ENCODE measurements around the gene DNAJC1. TPM values are rescaled to one million over a fixed set of nuclear protein-coding genes. Genes with fewer than 3 reads are reported as not detected.

DNAJC1 gene
- total RNA-seq, 1 donor from 2014 or later = 26.1 TPM

GRCh38 chr10:21907436-21907835, 96.1 kb downstream of the DNAJC1 start:
- peaks cover 0 to 13% of the 10 kb centered on the region in 2 donors for H3K36me3 ChIP-seq
- intact Hi-C loops (cut with DNase I) = no loop called here
- no peak for DNase-seq (ENCODE audit: low spot score in 2 of 2)

GRCh38 chr10:21904930-21905329, 98.6 kb downstream of the DNAJC1 start:
- intact Hi-C loops (cut with DNase I) = no loop called here
- Histone ChIP-seq H3K4me3 (no peak overlapping the region), H3K9me3 (no peaks in the 10 kb centered on the region), H3K4me1 (no peaks in the 10 kb centered on the region), H3K27me3 (no peaks in the 10 kb centered on the region), H3K27ac (no peak overlapping the region), H3K36me3 (peaks cover 0 to 14% of the 10 kb centered on the region in 2 donors)
- DNase-seq (ENCODE audit: low spot score in 2 of 2) = no peak
- no peak for TF ChIP-seq CTCF (IDR thresholded peaks at IDR 0.05)

More at GRCh38 chr10:21907436-21907835, 96.1 kb downstream of the DNAJC1 start:
- H3K4me1 ChIP-seq = no peaks in the 10 kb centered on the region
- no peak for TF ChIP-seq CTCF (IDR thresholded peaks at IDR 0.05)
- no peak overlapping the region for H3K27ac ChIP-seq
- no peaks in the 10 kb centered on the region for H3K9me3 ChIP-seq
- no peak overlapping the region for H3K4me3 ChIP-seq
- H3K27me3 ChIP-seq = no peaks in the 10 kb centered on the region

GRCh38 chr10:21899736-21900135, 103.8 kb downstream of the DNAJC1 start:
- H3K27ac ChIP-seq = no peak overlapping the region
- no peaks in the 10 kb centered on the region for H3K27me3 ChIP-seq
- no peaks in the 10 kb centered on the region for H3K4me1 ChIP-seq
- no peak overlapping the region for H3K4me3 ChIP-seq
- H3K36me3 ChIP-seq = peaks cover 3 to 21% of the 10 kb centered on the region in 2 donors
- no peak for TF ChIP-seq CTCF (IDR thresholded peaks at IDR 0.05)
- intact Hi-C loops (cut with DNase I) = no loop called here
- H3K9me3 ChIP-seq = no peaks in the 10 kb centered on the region
- no peak for DNase-seq (ENCODE audit: low spot score in 2 of 2)

- TF ChIP-seq CTCF (IDR thresholded peaks at IDR 0.05) = no peak
- Histone ChIP-seq H3K4me1 (no peaks in the 10 kb centered on the region), H3K27me3 (no peaks in the 10 kb centered on the region), H3K27ac (no peak overlapping the region), H3K4me3 (no peak overlapping the region), H3K36me3 (peaks cover 3 to 10% of the 10 kb centered on the region in 2 donors), H3K9me3 (peaks cover 0 to 30% of the 10 kb centered on the region in 2 donors)
- intact Hi-C loops (cut with DNase I) = no loop called here
- DNase-seq (ENCODE audit: low spot score in 2 of 2) = no peak
Measured at GRCh38 chr10:21895932-21896331, 107.6 kb downstream of the DNAJC1 start.

GRCh38 chr10:21894648-21895342, 108.7 kb downstream of the DNAJC1 start:
- intact Hi-C loops (cut with DNase I) = no loop called here
- Histone ChIP-seq H3K9me3 (peaks cover 0 to 31% of the 10 kb centered on the region in 2 donors), H3K4me1 (no peaks in the 10 kb centered on the region), H3K4me3 (no peak overlapping the region), H3K27ac (no peak overlapping the region), H3K36me3 (peaks cover 3 to 21% of the 10 kb centered on the region in 2 donors), H3K27me3 (no peaks in the 10 kb centered on the region)
- no peak for TF ChIP-seq CTCF (IDR thresholded peaks at IDR 0.05)
- no peak for DNase-seq (ENCODE audit: low spot score in 2 of 2)
